ENCODE results near the gene CCR8.

GRCh38 chr3:39343760-39344159, 14.3 kb downstream of the CCR8 start:
- no peak for TF ChIP-seq CTCF (IDR thresholded peaks at IDR 0.05; ENCODE audit: insufficient read depth, low read length)
- no peak for TF ChIP-seq POLR2AphosphoS5 (IDR thresholded peaks at IDR 0.05; ENCODE audit: low read depth)
- no peak for TF ChIP-seq REST (IDR thresholded peaks at IDR 0.05; ENCODE audit: insufficient replicate concordance, low read depth)
